ENCODE measurements around the gene LYST.

GRCh38 chr1:235622936-235623779 is 243.5 kb downstream of the LYST start:
- TF ChIP-seq CTCF (IDR thresholded peaks at IDR 0.05; ENCODE audit: low read depth, low read length, poor library complexity, severe bottlenecking) (no peak), EZH2phosphoT487 (IDR thresholded peaks at IDR 0.05; ENCODE audit: borderline replicate concordance, low read length) (no peak)

Measured in DOHH2 (cell line).